Right lobe of liver (tissue), 6 donors: ENCODE data around the gene GTPBP2. TPM values are rescaled to one million over a fixed set of nuclear protein-coding genes. Genes with fewer than 3 reads are reported as not detected.

Experiments
- ATAC-seq, 4 donors: fragments of 200-7000 bp; cut with Tn5 transposase; one replicate each; pipeline ENCODE4 v1.9.1; 2020; ENCODE audit warnings: mild to moderate bottlenecking in 4 of 4, moderate library complexity in 4 of 4
- DNase-seq, 3 donors: peaks; one replicate each; pipeline ENCODE4 v3.0.0-alpha.2; 2020
- H3K27ac ChIP-seq, 3 donors: fragments of 200-600 bp; one replicate each; pipeline ENCODE4 v1.8.0; 2022
- H3K27me3 ChIP-seq, 2 donors: fragments of 200-600 bp; one replicate each; pipeline ENCODE4 v1.8.0; 2022
- H3K36me3 ChIP-seq, 4 donors: fragments of 200-600 bp; sonication (generic) in 1 of 4; one replicate each; pipeline versions ENCODE4 v1.5.1 to v1.8.0; 2017 to 2022; ENCODE audit warnings: control low read depth in 1 of 4
- H3K4me1 ChIP-seq, 4 donors: fragments of 200-600 bp; sonication (generic) in 1 of 4; one replicate each; pipeline versions ENCODE4 v1.5.1 to v1.8.0; 2017 to 2022; ENCODE audit warnings: control low read depth in 1 of 4
- H3K4me3 ChIP-seq, 3 donors: fragments of 200-600 bp; one replicate each; pipeline ENCODE4 v1.8.0; 2022
- H3K9me3 ChIP-seq, 4 donors: fragments of 200-600 bp; sonication (generic) in 1 of 4; one replicate each; pipeline versions ENCODE4 v1.5.1 to v1.8.0; 2017 to 2022; ENCODE audit warnings: control low read depth in 1 of 4
- CTCF ChIP-seq, 4 donors: fragments of 200-600 bp in 3 of 4; fragments of 450-650 bp in 1 of 4; IDR thresholded peaks; one replicate each; pipeline versions ENCODE4 v1.5.1 to v1.8.0; 2016 to 2022; ENCODE audit warnings: antibody characterized with exemption in 4 of 4, mild to moderate bottlenecking in 2 of 4
- POLR2A ChIP-seq: fragments of 450-650 bp; IDR thresholded peaks from one replicate; pipeline ENCODE4 v1.6.1; 2017; ENCODE audit warnings: antibody characterized with exemption, mild to moderate bottlenecking
- WGBS: methylation state at CpG from one replicate; pipeline ENCODE4 v1.1.6; 2018; ENCODE audit warnings: low coverage, low lambda C conversion rate; ENCODE audit not compliant: insufficient coverage; ENCODE audit errors: missing lambda C conversion rate; 5-methylcytosine and 5-hydroxymethylcytosine counted together
- intact Hi-C, 2 donors: fragments of 100-400 bp; cut with DNase I; formaldehyde crosslinking; loops; one replicate each; pipeline versions ENCODE4 v1.11.2 to v1.14.1; 2022
- total RNA-seq, 6 experiments: library from RNA; depleted of rRNA in 2 of 6; stranded (reverse); fragments of >200 nt in 2 of 6; fragmentation: NEBNext Ultra II Directional in 3 of 6; extraction: Animal tissue kit (Norgen Biotek cat#: 25700) in 3 of 6; gene quantifications; one replicate each; pipeline versions ENCODE4 v1.1.0 to v1.2.4, GENCODE V29; 2016 to 2023
- donor health status: DM: no; HTN: yes; CAD: no.
- donor health status: DM: no; HTN: no; CAD: no.
- donor health status: DM: no; HTN: no; CAD: no.
- donor health status: DM: no; HTN: yes; CAD: no.
- donor health status: DM: no; HTN: yes; CAD: no.

Gene GTPBP2
- total RNA-seq, 6 experiments from 2014 or later, result 12.5 to 39.9 (median 19.2) TPM

- Histone ChIP-seq H3K36me3 (peaks cover 0 to 53% (median 35%) of the 10 kb centered on the region in 4 donors), H3K27me3 (no peaks in the 10 kb centered on the region), H3K27ac (no peak overlapping the region), H3K4me1 (peaks cover 0 to 2% (median under 1%) of the 10 kb centered on the region in 4 donors), H3K4me3 (no peak overlapping the region), H3K9me3 (no peaks in the 10 kb centered on the region)
- 98% methylated on average over 8 of the region's 10 CpGs for WGBS
- TF ChIP-seq POLR2A (no peak), CTCF (IDR thresholded peaks at IDR 0.05) (no peak)
- intact Hi-C loops, result no loop called here
- ATAC-seq, result no peak
- DNase-seq, result no peak
These were observed 7.3 kb downstream of the GTPBP2 start for GRCh38 chr6:43621836-43622180.

- Histone ChIP-seq H3K27ac (no peak overlapping the region), H3K36me3 (peaks cover 0 to 53% (median 35%) of the 10 kb centered on the region in 4 donors), H3K4me3 (no peak overlapping the region), H3K9me3 (no peaks in the 10 kb centered on the region), H3K4me1 (no peaks in the 10 kb centered on the region), H3K27me3 (no peaks in the 10 kb centered on the region)
- intact Hi-C loops, result no loop called here
- DNase-seq (no peak), ATAC-seq (peak in 1 of 4 donors; percentile 11)
- TF ChIP-seq CTCF (IDR thresholded peaks at IDR 0.05), result no peak
- no peak for TF ChIP-seq POLR2A
- WGBS, result 92% methylated on average over 4 of the region's 12 CpGs
These were observed 7.8 kb downstream of the GTPBP2 start for GRCh38 chr6:43621078-43621835.

- Histone ChIP-seq H3K27me3 (no peaks in the 10 kb centered on the region), H3K4me3 (no peak overlapping the region), H3K4me1 (no peaks in the 10 kb centered on the region), H3K36me3 (peaks cover 0 to 27% (median 16%) of the 10 kb centered on the region in 4 donors), H3K9me3 (no peaks in the 10 kb centered on the region), H3K27ac (no peak overlapping the region)
- TF ChIP-seq CTCF (IDR thresholded peaks at IDR 0.05) (no peak), POLR2A (no peak)
- DNase-seq (no peak), ATAC-seq (no peak)
- WGBS, result 89% methylated on average over 7 of the region's 9 CpGs
- intact Hi-C loops, result no loop called here
These were observed 12.2 kb downstream of the GTPBP2 start for GRCh38 chr6:43616725-43617472.

GRCh38 chr6:43614396-43614730 lies 14.7 kb downstream of the GTPBP2 start:
- H3K4me3 ChIP-seq, result no peak overlapping the region
- H3K9me3 ChIP-seq, result no peaks in the 10 kb centered on the region
- ATAC-seq, result no peak
- intact Hi-C loops, result no loop called here
- TF ChIP-seq CTCF (IDR thresholded peaks at IDR 0.05), result no peak
- no peak for TF ChIP-seq POLR2A
- H3K27me3 ChIP-seq, result no peaks in the 10 kb centered on the region
- 81% methylated on average over 3 of the region's 3 CpGs for WGBS
- peaks cover 0 to 23% (median 8%) of the 10 kb centered on the region in 4 donors for H3K36me3 ChIP-seq
- no peaks in the 10 kb centered on the region for H3K4me1 ChIP-seq
- DNase-seq, result no peak
- no peak overlapping the region for H3K27ac ChIP-seq
